Left ventricle myocardium inferior (tissue), 1 donor: ENCODE results near the gene EPC2. TPM values are rescaled to one million over a fixed set of nuclear protein-coding genes. Genes with fewer than 3 reads are reported as not detected.
A peak's percentile ranks its signal among the peaks of the same experiment; 100 is the strongest.
"Not testable (repeated sequence)": the region's sequence is repeated elsewhere in the genome, so short reads cannot be mapped to it uniquely, and the experiment has no call there.

ENCODE experiments used
- DNase-seq: peaks from one replicate; pipeline ENCODE4 v3.0.0-alpha.2; 2020
- H3K27ac ChIP-seq: fragments of 200-600 bp; replicated peaks from 2 replicates; pipeline ENCODE4 v1.8.0; 2021
- H3K27me3 ChIP-seq: fragments of 200-600 bp; 2 replicates; pipeline ENCODE4 v1.8.0; 2021; ENCODE audit warnings: low read depth
- H3K36me3 ChIP-seq: fragments of 200-600 bp; 2 replicates; pipeline ENCODE4 v1.8.0; 2021
- H3K4me1 ChIP-seq: fragments of 200-600 bp; 2 replicates; pipeline ENCODE4 v1.8.0; 2021
- H3K4me3 ChIP-seq: fragments of 200-600 bp; 2 replicates; pipeline ENCODE4 v1.8.0; 2021; ENCODE audit warnings: mild to moderate bottlenecking, moderate library complexity
- H3K9me3 ChIP-seq: fragments of 200-600 bp; replicated peaks from 2 replicates; pipeline ENCODE4 v1.8.0; 2021
- CTCF ChIP-seq: fragments of 200-600 bp; IDR thresholded peaks from 2 replicates; pipeline ENCODE4 v1.8.0; 2021; ENCODE audit warnings: antibody characterized with exemption, mild to moderate bottlenecking, borderline replicate concordance
- intact Hi-C: fragments of 100-400 bp; cut with micrococcal nuclease; formaldehyde crosslinking; loops from one replicate; pipeline ENCODE4 v1.11.0; 2022
- total RNA-seq: library from RNA; stranded (reverse); fragmentation: NEBNext Ultra II Directional; extraction: Animal tissue kit (Norgen Biotek cat#: 25700); gene quantifications from one replicate; pipeline ENCODE4 v1.2.1, GENCODE V29; 2021
- donor health status: DM: no; HTN: yes; CAD: no; lungs with severe emphysema.

Gene EPC2
- total RNA-seq, 1 donor from 2014 or later, result 22.0 TPM

- H3K36me3 ChIP-seq, result no peaks in the 10 kb centered on the region
- intact Hi-C loops, result no loop called here
- H3K9me3 ChIP-seq, result peaks cover 13% of the 10 kb centered on the region
- TF ChIP-seq CTCF, result peak; percentile 49
- no peaks in the 10 kb centered on the region for H3K27me3 ChIP-seq
- no peak overlapping the region for H3K27ac ChIP-seq
- H3K4me3 ChIP-seq, result no peak overlapping the region
- peaks cover 56% of the 10 kb centered on the region for H3K4me1 ChIP-seq
- DNase-seq, result no peak
These were observed 29.8 kb downstream of the EPC2 start for GRCh38 chr2:148674063-148675020.

- H3K36me3 ChIP-seq, result no peaks in the 10 kb centered on the region
- H3K9me3 ChIP-seq, result peaks cover 13% of the 10 kb centered on the region
- no peak for TF ChIP-seq CTCF
- intact Hi-C loops, result no loop called here
- no peaks in the 10 kb centered on the region for H3K27me3 ChIP-seq
- DNase-seq, result no peak
- H3K4me1 ChIP-seq, result peaks cover 53% of the 10 kb centered on the region
- no peak overlapping the region for H3K27ac ChIP-seq
- H3K4me3 ChIP-seq, result no peak overlapping the region
These were observed 31.2 kb downstream of the EPC2 start for GRCh38 chr2:148675708-148676107.

DNA sequence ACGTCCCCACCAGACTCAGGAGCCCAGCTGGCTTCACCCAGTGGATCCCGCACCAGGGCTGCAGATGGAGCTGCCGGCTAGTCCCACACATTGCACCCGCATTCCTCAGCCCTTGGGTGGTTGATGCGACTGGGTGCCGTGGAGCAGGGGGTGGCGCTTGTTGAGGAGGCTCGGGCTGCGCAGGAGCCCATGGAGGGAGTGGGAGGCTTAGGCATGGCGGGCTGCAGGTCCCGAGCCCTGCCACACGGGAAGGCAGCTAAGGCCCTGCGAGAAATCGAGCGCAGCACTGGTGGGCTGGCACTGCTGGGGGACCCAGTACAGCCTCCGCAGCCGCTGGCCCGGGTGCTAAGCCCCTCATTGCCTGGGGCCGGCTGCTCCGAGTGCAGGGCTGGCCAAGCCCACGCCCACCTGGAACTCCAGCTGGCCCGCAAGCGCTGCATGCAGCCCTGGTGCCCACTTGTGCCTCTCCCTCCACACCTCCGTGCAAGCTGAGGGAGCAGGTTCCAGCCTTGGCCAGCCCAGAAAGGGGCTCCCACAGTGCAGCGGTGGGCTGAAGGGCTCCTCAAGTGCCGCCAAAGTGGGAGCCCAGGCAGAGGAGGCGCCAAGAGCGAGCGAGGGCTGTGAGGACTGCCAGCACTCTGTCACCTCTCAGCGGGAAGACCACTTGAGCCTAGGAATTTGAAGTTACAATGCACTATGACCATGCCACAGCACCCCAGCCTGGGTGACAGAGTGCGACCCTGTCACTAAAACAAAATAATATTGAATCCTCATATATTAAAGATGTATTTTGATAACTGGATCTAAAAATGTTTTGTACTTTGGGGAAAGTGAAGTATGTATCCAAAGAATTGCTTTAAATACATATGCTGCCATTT lies 34.0 kb downstream of the EPC2 start:
- H3K27ac ChIP-seq, H3K9me3 ChIP-seq, intact Hi-C loops, H3K4me3 ChIP-seq, DNase-seq, H3K36me3 ChIP-seq, H3K27me3 ChIP-seq: not testable (repeated sequence)
- peaks cover 57% of the 10 kb centered on the region for H3K4me1 ChIP-seq

- Histone ChIP-seq H3K36me3 (no peaks in the 10 kb centered on the region), H3K27ac (no peak overlapping the region), H3K9me3 (peaks cover 5% of the 10 kb centered on the region), H3K4me3 (no peak overlapping the region), H3K4me1 (peaks cover 39% of the 10 kb centered on the region), H3K27me3 (no peaks in the 10 kb centered on the region)
- TF ChIP-seq CTCF, result no peak
- intact Hi-C loops, result no loop called here
- no peak for DNase-seq
These were observed 35.9 kb downstream of the EPC2 start for GRCh38 chr2:148680462-148680861.

GRCh38 chr2:148681443-148681842 lies 36.9 kb downstream of the EPC2 start:
- Histone ChIP-seq H3K9me3 (peaks cover 5% of the 10 kb centered on the region), H3K4me3 (no peak overlapping the region), H3K36me3 (no peaks in the 10 kb centered on the region), H3K4me1 (peaks cover 32% of the 10 kb centered on the region), H3K27me3 (no peaks in the 10 kb centered on the region), H3K27ac (no peak overlapping the region)
- TF ChIP-seq CTCF, result no peak
- DNase-seq, result no peak
- intact Hi-C loops, result no loop called here

DNA sequence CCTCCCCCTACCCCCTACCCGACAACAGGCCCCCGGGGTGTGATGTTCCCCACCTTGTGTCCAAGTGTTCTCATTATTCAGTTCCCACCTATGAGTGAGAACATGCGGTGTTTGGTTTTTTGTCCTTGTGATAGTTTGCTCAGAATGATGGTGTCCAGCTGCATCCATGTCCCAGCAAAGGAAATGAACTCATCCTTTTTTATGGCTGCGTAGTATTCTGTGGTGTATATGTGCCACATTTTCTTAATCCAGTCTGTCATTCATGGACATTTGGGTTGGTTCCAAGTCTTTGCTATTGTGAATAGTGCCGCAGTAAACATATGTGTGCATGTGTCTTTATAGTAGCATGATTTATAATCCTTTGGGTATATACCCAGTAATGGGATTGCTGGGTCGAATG lies 37.3 kb downstream of the EPC2 start:
- H3K4me1 ChIP-seq, result peaks cover 31% of the 10 kb centered on the region
- H3K4me3 ChIP-seq, H3K27me3 ChIP-seq, H3K36me3 ChIP-seq, H3K27ac ChIP-seq, H3K9me3 ChIP-seq, DNase-seq, intact Hi-C loops: not testable (repeated sequence)
